ENCODE measurements around the gene STK32B.
"Not testable (repeated sequence)": the region's sequence is repeated elsewhere in the genome, so short reads cannot be mapped to it uniquely, and the experiment has no call there.

- TF ChIP-seq POLR2A (IDR thresholded peaks at IDR 0.05) = not testable (repeated sequence)
- TF ChIP-seq, protein P1, sequence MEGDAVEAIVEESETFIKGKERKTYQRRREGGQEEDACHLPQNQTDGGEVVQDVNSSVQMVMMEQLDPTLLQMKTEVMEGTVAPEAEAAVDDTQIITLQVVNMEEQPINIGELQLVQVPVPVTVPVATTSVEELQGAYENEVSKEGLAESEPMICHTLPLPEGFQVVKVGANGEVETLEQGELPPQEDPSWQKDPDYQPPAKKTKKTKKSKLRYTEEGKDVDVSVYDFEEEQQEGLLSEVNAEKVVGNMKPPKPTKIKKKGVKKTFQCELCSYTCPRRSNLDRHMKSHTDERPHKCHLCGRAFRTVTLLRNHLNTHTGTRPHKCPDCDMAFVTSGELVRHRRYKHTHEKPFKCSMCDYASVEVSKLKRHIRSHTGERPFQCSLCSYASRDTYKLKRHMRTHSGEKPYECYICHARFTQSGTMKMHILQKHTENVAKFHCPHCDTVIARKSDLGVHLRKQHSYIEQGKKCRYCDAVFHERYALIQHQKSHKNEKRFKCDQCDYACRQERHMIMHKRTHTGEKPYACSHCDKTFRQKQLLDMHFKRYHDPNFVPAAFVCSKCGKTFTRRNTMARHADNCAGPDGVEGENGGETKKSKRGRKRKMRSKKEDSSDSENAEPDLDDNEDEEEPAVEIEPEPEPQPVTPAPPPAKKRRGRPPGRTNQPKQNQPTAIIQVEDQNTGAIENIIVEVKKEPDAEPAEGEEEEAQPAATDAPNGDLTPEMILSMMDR (IDR thresholded peaks at IDR 0.05) = not testable (repeated sequence)
These were observed 49.6 kb upstream of the STK32B start for GRCh38 chr4:5001641-5002040.
